SK-N-SH treated with all-trans-retinoic acid at 6 μM for 48 hours (cell line): ENCODE results near the gene SH3RF1.

Source experiments
- ATAC-seq: fragments of 200-7000 bp; cut with Tn5 transposase; 3 replicates; pipeline ENCODE4 v1.9.1; 2020; ENCODE audit warnings: mild to moderate bottlenecking, moderate library complexity
- ARNTL ChIP-seq: fragments of 450-650 bp; formaldehyde crosslinking; IDR thresholded peaks from 2 replicates; pipeline ENCODE4 v1.5.0; 2020; ENCODE audit warnings: low read depth, mild to moderate bottlenecking, moderate library complexity, borderline replicate concordance
- BACH2 ChIP-seq: fragments of 250-450 bp; sonication (Bioruptor Pico); IDR thresholded peaks from 2 replicates; pipeline ENCODE4 v1.9.0; 2021; ENCODE audit warnings: mild to moderate bottlenecking, borderline replicate concordance
- CREB5 ChIP-seq: fragments of 250-450 bp; sonication (Bioruptor Pico); IDR thresholded peaks from 2 replicates; pipeline ENCODE4 v1.5.1; 2020; ENCODE audit warnings: low read depth, mild to moderate bottlenecking, moderate library complexity
- CSDC2 ChIP-seq: fragments of 250-450 bp; sonication (Bioruptor Pico); IDR thresholded peaks from 2 replicates; pipeline ENCODE4 v1.5.0; 2020; ENCODE audit warnings: mild to moderate bottlenecking, moderate library complexity
- ESRRG ChIP-seq: fragments of 250-450 bp; sonication (Bioruptor Pico); IDR thresholded peaks from 2 replicates; pipeline ENCODE4 v1.6.1; 2021; ENCODE audit warnings: mild to moderate bottlenecking
- ISL1 ChIP-seq: fragments of 250-450 bp; sonication (Bioruptor Pico); IDR thresholded peaks from 2 replicates; pipeline ENCODE4 v2.1.2; 2022; ENCODE audit warnings: mild to moderate bottlenecking, moderate library complexity
- OSR1 ChIP-seq: fragments of 250-450 bp; sonication (Bioruptor Pico); IDR thresholded peaks from 2 replicates; pipeline ENCODE4 v1.8.0; 2022; ENCODE audit warnings: moderate library complexity, mild to moderate bottlenecking, inconsistent platforms
- PATZ1 ChIP-seq: fragments of 250-450 bp; sonication (Bioruptor Pico); IDR thresholded peaks from 2 replicates; pipeline ENCODE4 v1.8.0; 2020; ENCODE audit warnings: mild to moderate bottlenecking, moderate library complexity, borderline replicate concordance
- POU6F1 ChIP-seq: fragments of 250-450 bp; sonication (Bioruptor Pico); IDR thresholded peaks from 2 replicates; pipeline ENCODE4 v1.8.0; 2021; ENCODE audit warnings: low read depth, mild to moderate bottlenecking, moderate library complexity, borderline replicate concordance
- PPARA ChIP-seq: fragments of 250-450 bp; sonication (Bioruptor Pico); IDR thresholded peaks from 2 replicates; pipeline ENCODE4 v1.5.0; 2020; ENCODE audit warnings: mild to moderate bottlenecking, borderline replicate concordance
- RARB ChIP-seq: fragments of 250-450 bp; sonication (Bioruptor Pico); IDR thresholded peaks from 2 replicates; pipeline ENCODE4 v1.8.0; 2021; ENCODE audit warnings: mild to moderate bottlenecking, moderate library complexity
- SNAI2 ChIP-seq: fragments of 250-450 bp; sonication (Bioruptor Pico); IDR thresholded peaks from 2 replicates; pipeline ENCODE4 v1.5.0; 2020; ENCODE audit warnings: mild to moderate bottlenecking, moderate library complexity
- TCF4 ChIP-seq: fragments of 250-450 bp; sonication (Bioruptor Pico); IDR thresholded peaks from 2 replicates; pipeline ENCODE4 v1.8.0; 2021; ENCODE audit warnings: mild to moderate bottlenecking, moderate library complexity, borderline replicate concordance
- TOX ChIP-seq: fragments of 250-450 bp; sonication (Bioruptor Pico); IDR thresholded peaks from 2 replicates; pipeline ENCODE4 v1.8.0; 2021; ENCODE audit warnings: mild to moderate bottlenecking, moderate library complexity, borderline replicate concordance
- TSHZ2 ChIP-seq: fragments of 250-450 bp; sonication (Bioruptor Pico); IDR thresholded peaks from 2 replicates; pipeline ENCODE4 v1.5.0; 2020; ENCODE audit warnings: mild to moderate bottlenecking, moderate library complexity
- ZC3H10 ChIP-seq: fragments of 250-450 bp; sonication (Bioruptor Pico); IDR thresholded peaks from 2 replicates; pipeline ENCODE4 v1.5.1; 2021; ENCODE audit warnings: mild to moderate bottlenecking, moderate library complexity
- ZFP3 ChIP-seq: fragments of 250-450 bp; sonication (Bioruptor Pico); IDR thresholded peaks from 2 replicates; pipeline ENCODE4 v1.5.0; 2020; ENCODE audit warnings: mild to moderate bottlenecking, moderate library complexity
- ZNF565 ChIP-seq: fragments of 450-650 bp; formaldehyde crosslinking; conservative IDR thresholded peaks from 2 replicates; pipeline ENCODE4 v1.5.0; 2020; ENCODE audit warnings: low read depth, mild to moderate bottlenecking, moderate library complexity
- ZNF70 ChIP-seq: fragments of 450-650 bp; formaldehyde crosslinking; IDR thresholded peaks from 2 replicates; pipeline ENCODE4 v1.5.0; 2020; ENCODE audit warnings: mild to moderate bottlenecking, moderate library complexity
- ZNF8 ChIP-seq: fragments of 450-650 bp; formaldehyde crosslinking; IDR thresholded peaks from 2 replicates; pipeline ENCODE4 v1.5.0; 2020; ENCODE audit warnings: mild to moderate bottlenecking, moderate library complexity

Gene SH3RF1

GRCh38 chr4:169050881-169051760 lies 219.6 kb downstream of the SH3RF1 start:
- ATAC-seq = no peak
- no peak for TF ChIP-seq CSDC2 (CRISPR knock-in tag)
- TF ChIP-seq ZNF565 (CRISPR knock-in tag) = no peak
- TF ChIP-seq ISL1 (CRISPR knock-in tag) = no peak
- no peak for TF ChIP-seq ZNF70
- no peak for TF ChIP-seq PATZ1 (CRISPR knock-in tag)
- no peak for TF ChIP-seq TCF4 (CRISPR knock-in tag)
- no peak for TF ChIP-seq ESRRG (CRISPR knock-in tag)
- no peak for TF ChIP-seq OSR1
- TF ChIP-seq POU6F1 (CRISPR knock-in tag) = no peak
- no peak for TF ChIP-seq ZC3H10 (CRISPR knock-in tag)
- TF ChIP-seq ZFP3 (CRISPR knock-in tag) = no peak
- no peak for TF ChIP-seq BACH2 (CRISPR knock-in tag)
- TF ChIP-seq SNAI2 (CRISPR knock-in tag) = no peak
- no peak for TF ChIP-seq TSHZ2 (CRISPR knock-in tag)
- TF ChIP-seq ZNF8 (CRISPR knock-in tag) = no peak
- no peak for TF ChIP-seq CREB5 (CRISPR knock-in tag)
- no peak for TF ChIP-seq PPARA (CRISPR knock-in tag)
- TF ChIP-seq RARB = no peak
- no peak for TF ChIP-seq ARNTL (CRISPR knock-in tag)
- TF ChIP-seq TOX (CRISPR knock-in tag) = no peak

- ATAC-seq = no peak
- TF ChIP-seq ZNF8 (CRISPR knock-in tag) (no peak), CSDC2 (CRISPR knock-in tag) (no peak), ISL1 (CRISPR knock-in tag) (no peak), TSHZ2 (CRISPR knock-in tag) (no peak), OSR1 (no peak), SNAI2 (CRISPR knock-in tag) (no peak), TCF4 (CRISPR knock-in tag) (no peak)
These were observed 220.5 kb downstream of the SH3RF1 start for GRCh38 chr4:169050284-169050683.
